Stimulated activated memory B cell treated with anti-CD40 and anti-IgM and Interleukin-4, amounts not matched to agents 10 μg/mL and 1 μg/mL and 100 μg/mL, for 72 hours (primary cell): ENCODE measurements around the gene ANKRD13B.
A peak's percentile ranks its signal among the peaks of the same experiment; 100 is the strongest.
"Not testable (repeated sequence)": the region's sequence is repeated elsewhere in the genome, so short reads cannot be mapped to it uniquely, and the experiment has no call there.

ENCODE experiments used
- ATAC-seq: fragments of 150-1000 bp; cut with Tn5 transposase; 2 replicates; pipeline ENCODE4 v1.10.0; 2021
- H3K27ac Mint-ChIP-seq: one replicate; pipeline ENCODE4 v1.8.0; 2022; ENCODE audit warnings: mild to moderate bottlenecking, mixed read lengths
- H3K27me3 Mint-ChIP-seq: one replicate; pipeline ENCODE4 v1.8.0; 2022; ENCODE audit warnings: mixed read lengths
- H3K36me3 Mint-ChIP-seq: one replicate; pipeline ENCODE4 v1.8.0; 2022; ENCODE audit warnings: mixed read lengths
- H3K4me1 Mint-ChIP-seq: one replicate; pipeline ENCODE4 v1.8.0; 2022; ENCODE audit warnings: mixed read lengths
- H3K4me3 Mint-ChIP-seq: one replicate; pipeline ENCODE4 v1.8.0; 2022; ENCODE audit warnings: mild to moderate bottlenecking, moderate library complexity, mixed read lengths
- H3K9me3 Mint-ChIP-seq: one replicate; pipeline ENCODE4 v1.8.0; 2022; ENCODE audit warnings: mixed read lengths

The ANKRD13B gene

DNA sequence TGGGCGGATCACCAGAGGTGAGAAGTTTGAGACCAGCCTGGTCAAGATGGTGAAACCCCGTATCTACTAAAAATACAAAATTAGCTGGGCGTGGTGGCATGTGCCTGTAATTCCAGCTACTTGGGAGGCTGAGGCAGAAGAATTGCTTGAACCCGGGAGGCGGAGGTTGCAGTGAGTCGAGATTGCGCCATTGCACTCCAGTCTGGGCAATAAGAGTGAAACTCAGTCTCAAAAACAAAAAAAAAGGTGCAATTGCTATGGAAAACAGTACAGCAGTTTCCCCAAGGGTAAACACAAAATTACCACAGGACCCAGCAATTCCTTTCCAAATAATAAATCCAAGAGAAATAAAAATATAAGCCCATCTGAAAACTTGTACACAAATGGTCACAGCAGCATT lies 59.0 kb downstream of the ANKRD13B start:
- H3K9me3 Mint-ChIP-seq, H3K27ac Mint-ChIP-seq, H3K4me1 Mint-ChIP-seq, ATAC-seq, H3K27me3 Mint-ChIP-seq, H3K4me3 Mint-ChIP-seq: not testable (repeated sequence)
- peaks cover 58% of the 10 kb centered on the region for H3K36me3 Mint-ChIP-seq

DNA sequence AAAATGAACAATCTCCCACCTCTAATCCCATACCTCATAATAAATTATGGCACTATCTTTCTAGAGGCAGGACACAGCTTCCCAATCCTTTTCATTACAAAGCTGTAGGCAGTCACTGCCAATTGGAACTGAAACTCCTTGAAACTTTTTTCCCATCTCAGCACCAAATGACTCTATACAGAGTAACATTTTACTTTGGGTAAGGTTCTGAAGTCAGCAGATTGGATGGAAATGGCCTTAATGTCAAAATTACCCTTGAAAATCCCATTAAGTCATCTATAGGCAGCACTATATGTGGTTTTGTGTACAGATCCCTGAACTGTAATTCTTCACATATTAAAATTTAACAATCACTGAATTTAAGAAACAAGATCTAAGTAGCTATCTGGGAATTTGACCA lies 60.0 kb downstream of the ANKRD13B start:
- H3K36me3 Mint-ChIP-seq: peaks cover 55% of the 10 kb centered on the region
- ATAC-seq: no peak
- H3K9me3 Mint-ChIP-seq: no peaks in the 10 kb centered on the region
- no peak overlapping the region for H3K27ac Mint-ChIP-seq
- no peak overlapping the region for H3K4me3 Mint-ChIP-seq
- no peaks in the 10 kb centered on the region for H3K27me3 Mint-ChIP-seq
- H3K4me1 Mint-ChIP-seq: peaks cover 5% of the 10 kb centered on the region

DNA sequence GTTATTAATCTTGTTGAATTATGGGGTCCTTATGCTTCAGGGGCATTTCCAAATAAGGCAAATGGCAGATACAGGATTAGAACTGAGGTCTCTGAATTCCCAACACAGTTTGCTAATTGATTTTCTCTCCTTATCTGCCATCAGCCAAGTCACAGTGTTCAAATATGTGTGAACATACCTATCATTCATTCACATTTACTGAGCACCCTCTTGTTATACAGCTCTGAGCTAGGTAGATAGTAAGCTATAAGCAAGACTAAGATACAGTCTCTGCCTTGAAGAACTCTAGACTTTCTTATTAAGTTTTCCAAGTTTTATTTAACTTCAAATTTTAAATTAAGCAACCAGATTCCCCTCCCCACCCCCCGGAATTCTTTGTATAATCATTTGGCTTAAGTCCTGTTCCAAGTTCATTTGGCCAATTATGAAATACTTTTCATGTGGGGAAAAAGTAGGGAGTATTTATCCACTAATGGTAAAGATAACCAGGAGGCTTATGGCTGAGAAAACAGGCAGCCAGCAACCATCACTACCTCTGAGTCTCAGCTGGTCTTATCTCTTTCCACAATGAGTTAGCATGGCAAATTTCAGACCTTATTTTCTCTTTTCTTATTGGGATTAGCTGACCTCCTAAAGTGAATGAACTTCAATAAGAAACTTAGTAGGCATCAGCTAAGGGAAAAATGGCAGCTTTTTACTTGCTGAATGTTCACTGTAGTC lies 61.2 kb downstream of the ANKRD13B start:
- Mint-ChIP-seq H3K27me3 (no peaks in the 10 kb centered on the region), H3K27ac (no peak overlapping the region), H3K4me3 (no peak overlapping the region), H3K9me3 (no peaks in the 10 kb centered on the region), H3K36me3 (peaks cover 48% of the 10 kb centered on the region), H3K4me1 (peaks cover 5% of the 10 kb centered on the region)
- ATAC-seq: no peak

DNA sequence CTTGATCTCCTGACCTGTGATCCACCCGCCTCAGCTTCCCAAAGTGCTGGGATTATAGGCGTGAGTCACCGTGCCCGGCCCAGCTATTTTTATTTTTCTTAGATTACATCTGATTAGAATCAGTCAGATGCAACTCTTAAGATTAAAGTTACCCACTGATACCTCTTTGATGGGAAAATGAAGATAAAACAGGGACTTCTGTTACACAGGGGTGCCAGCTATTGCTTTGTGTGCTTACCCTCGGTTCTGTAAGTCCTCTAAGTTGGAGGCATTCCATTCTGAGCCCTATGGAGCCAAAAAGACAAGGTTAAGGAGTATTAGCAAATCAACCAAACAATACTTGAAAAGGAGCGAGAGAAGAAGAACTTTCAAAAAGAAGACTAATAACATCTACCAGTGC lies 62.4 kb downstream of the ANKRD13B start:
- Mint-ChIP-seq H3K4me1 (peaks cover 4% of the 10 kb centered on the region), H3K27me3 (no peaks in the 10 kb centered on the region), H3K9me3 (no peaks in the 10 kb centered on the region), H3K36me3 (peaks cover 38% of the 10 kb centered on the region), H3K27ac (no peak overlapping the region), H3K4me3 (no peak overlapping the region)
- no peak for ATAC-seq

DNA sequence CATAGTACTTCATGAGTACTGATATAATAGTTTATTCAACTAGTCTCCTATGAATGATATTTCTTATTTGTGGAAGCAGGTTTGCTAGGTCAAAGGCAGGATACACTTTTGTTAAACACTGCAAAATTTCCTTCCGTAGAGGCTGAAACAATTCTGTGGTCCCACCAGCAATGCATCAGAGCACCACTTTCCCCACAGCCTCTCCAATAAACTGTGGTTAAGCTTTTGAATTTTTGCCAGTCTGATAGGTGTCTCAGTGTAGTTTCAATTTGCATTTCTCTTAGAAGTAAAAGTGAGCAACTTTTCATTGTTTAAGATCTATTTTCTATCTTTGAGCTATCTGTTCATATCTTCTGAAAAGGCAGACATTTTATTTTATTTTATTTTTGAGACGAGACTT lies 66.2 kb downstream of the ANKRD13B start:
- Mint-ChIP-seq H3K27ac (no peak overlapping the region), H3K27me3 (no peaks in the 10 kb centered on the region), H3K4me1 (no peaks in the 10 kb centered on the region), H3K36me3 (peaks cover 39% of the 10 kb centered on the region), H3K9me3 (no peaks in the 10 kb centered on the region), H3K4me3 (no peak overlapping the region)
- ATAC-seq: no peak

DNA sequence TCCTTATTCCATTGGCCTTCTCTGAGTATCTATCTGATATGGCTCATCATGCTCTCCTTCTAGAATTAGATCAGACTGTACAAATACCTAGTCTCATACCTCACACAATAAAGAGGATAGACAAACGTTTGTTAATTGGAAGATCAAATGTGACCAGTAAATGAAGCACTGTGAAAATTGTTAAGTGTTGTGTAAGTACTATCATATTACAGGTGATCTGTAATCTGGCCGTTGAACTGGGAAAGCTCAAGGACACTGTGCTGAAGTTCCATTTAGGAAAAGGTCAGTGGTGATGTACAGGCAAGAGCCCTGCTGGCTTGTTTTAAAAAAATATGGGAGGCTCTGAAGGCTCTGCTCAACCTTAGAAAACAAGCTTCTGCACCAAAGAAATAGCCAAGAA lies 68.3 kb downstream of the ANKRD13B start:
- Mint-ChIP-seq H3K27ac (peak overlapping the region; percentile 30), H3K27me3 (no peaks in the 10 kb centered on the region), H3K36me3 (peaks cover 35% of the 10 kb centered on the region)

DNA sequence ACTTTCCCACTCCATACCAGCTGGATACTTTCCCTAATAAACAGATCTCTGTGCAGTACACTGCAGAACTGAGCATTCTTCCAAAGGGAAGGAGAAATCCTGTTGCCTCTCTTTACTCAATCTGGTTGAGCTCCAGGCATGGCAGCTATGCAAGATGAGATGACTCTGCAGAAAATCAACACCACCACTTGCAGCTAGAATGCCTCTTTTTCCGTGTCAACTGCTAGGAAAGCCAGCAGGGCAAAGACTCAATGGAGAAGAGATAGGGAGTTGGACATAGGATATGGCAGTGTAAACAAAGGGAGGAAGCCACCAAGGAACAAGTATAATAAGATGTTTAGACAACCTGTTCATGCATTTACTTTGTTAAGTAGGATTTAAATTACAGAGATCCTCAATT lies 70.2 kb downstream of the ANKRD13B start:
- Mint-ChIP-seq H3K27ac (no peak overlapping the region), H3K27me3 (no peaks in the 10 kb centered on the region), H3K9me3 (no peaks in the 10 kb centered on the region), H3K36me3 (peaks cover 43% of the 10 kb centered on the region), H3K4me1 (peaks cover 15% of the 10 kb centered on the region), H3K4me3 (no peak overlapping the region)
- no peak for ATAC-seq

More for the DNA sequence above, 68.3 kb downstream of the ANKRD13B start:
- no peak for ATAC-seq
- peaks cover 15% of the 10 kb centered on the region for H3K4me1 Mint-ChIP-seq
- H3K4me3 Mint-ChIP-seq: no peak overlapping the region
- H3K9me3 Mint-ChIP-seq: no peaks in the 10 kb centered on the region
